ENCODE measurements around the gene OR51B4. TPM values are rescaled to one million over a fixed set of nuclear protein-coding genes. Genes with fewer than 3 reads are reported as not detected.

The OR51B4 gene
- total RNA-seq, 1 experiment from 2014 or later, result not detected

- H3K9me3 ChIP-seq (ENCODE audit: low read length), result no peaks in the 10 kb centered on the region
- H3K27ac ChIP-seq (ENCODE audit: low read length), result no peak overlapping the region
- no peaks in the 10 kb centered on the region for H3K79me2 ChIP-seq (ENCODE audit: low read length)
- no peak overlapping the region for H3K4me3 ChIP-seq (ENCODE audit: low read length)
- no peaks in the 10 kb centered on the region for H3K27me3 ChIP-seq (ENCODE audit: low read length)
- no peak overlapping the region for H3K9ac ChIP-seq (ENCODE audit: low read length)
- no peak overlapping the region for H3K4me2 ChIP-seq (ENCODE audit: low read depth, low read length, poor library complexity, severe bottlenecking)
- H3K9me2 ChIP-seq (replicated peaks; ENCODE audit: insufficient read depth, low read length), result no peaks in the 10 kb centered on the region
- no peaks in the 10 kb centered on the region for H4K20me1 ChIP-seq (ENCODE audit: insufficient read depth, low read depth, low read length)
- DNase-seq, result no peak
- no peaks in the 10 kb centered on the region for H3K4me1 ChIP-seq (ENCODE audit: low read length)
- no peaks in the 10 kb centered on the region for H3K36me3 ChIP-seq (ENCODE audit: insufficient read depth, low read length)
- H2AFZ ChIP-seq (ENCODE audit: low read length), result no peak overlapping the region
Observed at GRCh38 chr11:5274395-5274794, 27.4 kb downstream of the OR51B4 start.

DNA sequence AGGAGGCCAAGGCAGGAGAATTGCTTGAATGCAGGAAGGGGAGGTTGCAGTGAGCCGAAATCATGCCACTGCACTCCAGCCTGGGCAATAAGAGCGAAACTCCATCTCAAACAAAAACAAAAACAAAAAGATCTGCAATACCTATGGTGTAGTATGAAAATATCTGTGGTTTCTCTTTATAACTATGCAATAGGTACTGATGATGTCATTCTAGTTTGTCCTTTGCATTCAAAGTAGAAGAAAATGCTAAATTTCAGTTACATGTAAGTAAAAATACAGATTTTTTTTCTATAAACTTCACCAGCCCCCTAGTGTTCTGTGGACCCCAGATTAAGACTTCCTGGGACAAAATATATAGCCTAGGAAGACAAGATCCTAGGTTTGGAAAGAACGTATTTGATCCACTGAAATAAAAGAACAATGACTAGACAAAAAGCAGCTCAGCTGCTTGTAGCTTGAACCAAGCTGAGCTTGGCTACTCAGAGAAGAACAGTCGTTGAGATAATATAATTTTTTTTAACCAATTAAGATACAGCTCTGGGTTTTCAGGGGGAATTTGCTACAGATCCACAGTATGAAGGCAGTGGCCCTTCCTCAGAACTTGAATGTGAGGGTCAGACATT, 29.2 kb downstream of the OR51B4 start:
- H3K27ac ChIP-seq (ENCODE audit: low read length), result no peak overlapping the region
- no peaks in the 10 kb centered on the region for H4K20me1 ChIP-seq (ENCODE audit: insufficient read depth, low read depth, low read length)
- H3K27me3 ChIP-seq (ENCODE audit: low read length), result no peaks in the 10 kb centered on the region
- H3K4me3 ChIP-seq (ENCODE audit: low read length), result no peak overlapping the region
- H2AFZ ChIP-seq (ENCODE audit: low read length), result no peak overlapping the region
- H3K79me2 ChIP-seq (ENCODE audit: low read length), result no peaks in the 10 kb centered on the region
- H3K4me1 ChIP-seq (ENCODE audit: low read length), result no peaks in the 10 kb centered on the region
- H3K36me3 ChIP-seq (ENCODE audit: insufficient read depth, low read length), result no peaks in the 10 kb centered on the region
- no peaks in the 10 kb centered on the region for H3K9me2 ChIP-seq (replicated peaks; ENCODE audit: insufficient read depth, low read length)
- no peak overlapping the region for H3K4me2 ChIP-seq (ENCODE audit: low read depth, low read length, poor library complexity, severe bottlenecking)
- no peak overlapping the region for H3K9ac ChIP-seq (ENCODE audit: low read length)
- no peaks in the 10 kb centered on the region for H3K9me3 ChIP-seq (ENCODE audit: low read length)
- no peak for DNase-seq

GRCh38 chr11:5269715-5270147, 32.0 kb downstream of the OR51B4 start, which contains the start of gene HBE1:
TSS of gene HBE1 (minus strand) at chr11:5269945. CDS start at chr11:5269890, 55 bp downstream.
- Histone ChIP-seq H4K20me1 (ENCODE audit: insufficient read depth, low read depth, low read length) (no peaks in the 10 kb centered on the region), H3K9ac (ENCODE audit: low read length) (no peak within 1 kb of the TSS), H3K27me3 (ENCODE audit: low read length) (no peaks in the 10 kb centered on the region), H3K4me3 (ENCODE audit: low read length) (no peak within 1 kb of the TSS), H3K4me1 (ENCODE audit: low read length) (no peaks in the 10 kb centered on the region), H2AFZ (ENCODE audit: low read length) (no peak within 1 kb of the TSS), H3K9me2 (replicated peaks; ENCODE audit: insufficient read depth, low read length) (no peaks in the 10 kb centered on the region), H3K79me2 (ENCODE audit: low read length) (no peaks in the 10 kb centered on the region), H3K4me2 (ENCODE audit: low read depth, low read length, poor library complexity, severe bottlenecking) (no peak within 1 kb of the TSS), H3K36me3 (ENCODE audit: insufficient read depth, low read length) (no peaks in the 10 kb centered on the region), H3K27ac (ENCODE audit: low read length) (no peak within 1 kb of the TSS), H3K9me3 (ENCODE audit: low read length) (no peaks in the 10 kb centered on the region)
- DNase-seq, result no peak

GRCh38 chr11:5267033-5267563, 34.6 kb downstream of the OR51B4 start:
- no peak for DNase-seq
- Histone ChIP-seq H3K4me2 (ENCODE audit: low read depth, low read length, poor library complexity, severe bottlenecking) (no peak overlapping the region), H3K27me3 (ENCODE audit: low read length) (no peaks in the 10 kb centered on the region), H3K9ac (ENCODE audit: low read length) (no peak overlapping the region), H2AFZ (ENCODE audit: low read length) (no peak overlapping the region), H3K4me3 (ENCODE audit: low read length) (no peak overlapping the region), H3K4me1 (ENCODE audit: low read length) (no peaks in the 10 kb centered on the region), H3K27ac (ENCODE audit: low read length) (no peak overlapping the region), H3K79me2 (ENCODE audit: low read length) (no peaks in the 10 kb centered on the region), H3K9me2 (replicated peaks; ENCODE audit: insufficient read depth, low read length) (no peaks in the 10 kb centered on the region), H4K20me1 (ENCODE audit: insufficient read depth, low read depth, low read length) (no peaks in the 10 kb centered on the region), H3K9me3 (ENCODE audit: low read length) (no peaks in the 10 kb centered on the region), H3K36me3 (ENCODE audit: insufficient read depth, low read length) (no peaks in the 10 kb centered on the region)

DNA sequence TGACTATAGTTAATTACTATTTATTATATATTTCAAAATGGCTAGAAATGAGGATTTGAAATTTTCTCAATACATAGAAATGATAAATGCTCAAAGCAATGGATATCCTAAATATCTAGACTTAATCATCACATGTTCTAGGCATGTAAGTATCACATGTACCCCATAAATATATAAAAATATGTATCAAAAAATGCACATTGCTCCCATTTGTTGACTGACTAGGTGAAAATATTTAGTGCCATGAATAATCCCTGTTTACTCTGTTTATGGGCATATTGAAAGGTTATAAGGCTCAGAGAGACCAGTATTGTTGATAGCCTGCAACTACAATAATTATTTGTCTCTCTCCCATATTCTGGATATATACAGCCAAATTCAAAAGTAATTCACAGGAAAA, 35.1 kb downstream of the OR51B4 start:
- Histone ChIP-seq H3K4me2 (ENCODE audit: low read depth, low read length, poor library complexity, severe bottlenecking) (no peak overlapping the region), H3K36me3 (ENCODE audit: insufficient read depth, low read length) (no peaks in the 10 kb centered on the region), H3K9me3 (ENCODE audit: low read length) (no peaks in the 10 kb centered on the region), H2AFZ (ENCODE audit: low read length) (no peak overlapping the region), H3K9ac (ENCODE audit: low read length) (no peak overlapping the region), H3K4me1 (ENCODE audit: low read length) (no peaks in the 10 kb centered on the region), H3K9me2 (replicated peaks; ENCODE audit: insufficient read depth, low read length) (no peaks in the 10 kb centered on the region), H3K4me3 (ENCODE audit: low read length) (no peak overlapping the region), H4K20me1 (ENCODE audit: insufficient read depth, low read depth, low read length) (no peaks in the 10 kb centered on the region), H3K27ac (ENCODE audit: low read length) (no peak overlapping the region), H3K79me2 (ENCODE audit: low read length) (no peaks in the 10 kb centered on the region), H3K27me3 (ENCODE audit: low read length) (no peaks in the 10 kb centered on the region)
- DNase-seq, result no peak

DNA sequence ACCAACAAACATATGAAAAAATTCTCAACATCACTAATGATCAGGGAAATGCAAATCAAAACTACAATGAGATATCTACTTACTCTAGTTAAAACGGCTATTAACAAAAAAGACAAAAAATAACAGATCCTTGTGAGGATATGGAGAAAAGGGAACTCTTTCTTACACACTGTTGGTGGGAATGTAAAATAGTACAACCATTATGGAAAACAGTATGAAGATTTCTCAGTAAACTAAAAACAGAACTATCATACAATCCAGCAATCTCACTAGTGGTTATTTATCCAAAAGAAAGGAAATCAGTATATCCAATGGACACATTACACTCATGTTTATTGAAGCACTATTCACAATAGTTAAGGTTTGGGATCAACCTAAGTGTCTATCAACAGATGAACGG, 35.9 kb downstream of the OR51B4 start:
- Histone ChIP-seq H3K79me2 (ENCODE audit: low read length) (no peaks in the 10 kb centered on the region), H3K4me3 (ENCODE audit: low read length) (no peak overlapping the region), H4K20me1 (ENCODE audit: insufficient read depth, low read depth, low read length) (no peaks in the 10 kb centered on the region), H3K27ac (ENCODE audit: low read length) (no peak overlapping the region), H2AFZ (ENCODE audit: low read length) (no peak overlapping the region), H3K9me2 (replicated peaks; ENCODE audit: insufficient read depth, low read length) (no peaks in the 10 kb centered on the region), H3K36me3 (ENCODE audit: insufficient read depth, low read length) (no peaks in the 10 kb centered on the region), H3K27me3 (ENCODE audit: low read length) (no peaks in the 10 kb centered on the region), H3K4me2 (ENCODE audit: low read depth, low read length, poor library complexity, severe bottlenecking) (no peak overlapping the region), H3K9me3 (ENCODE audit: low read length) (no peaks in the 10 kb centered on the region), H3K4me1 (ENCODE audit: low read length) (no peaks in the 10 kb centered on the region), H3K9ac (ENCODE audit: low read length) (no peak overlapping the region)
- no peak for DNase-seq

DNA sequence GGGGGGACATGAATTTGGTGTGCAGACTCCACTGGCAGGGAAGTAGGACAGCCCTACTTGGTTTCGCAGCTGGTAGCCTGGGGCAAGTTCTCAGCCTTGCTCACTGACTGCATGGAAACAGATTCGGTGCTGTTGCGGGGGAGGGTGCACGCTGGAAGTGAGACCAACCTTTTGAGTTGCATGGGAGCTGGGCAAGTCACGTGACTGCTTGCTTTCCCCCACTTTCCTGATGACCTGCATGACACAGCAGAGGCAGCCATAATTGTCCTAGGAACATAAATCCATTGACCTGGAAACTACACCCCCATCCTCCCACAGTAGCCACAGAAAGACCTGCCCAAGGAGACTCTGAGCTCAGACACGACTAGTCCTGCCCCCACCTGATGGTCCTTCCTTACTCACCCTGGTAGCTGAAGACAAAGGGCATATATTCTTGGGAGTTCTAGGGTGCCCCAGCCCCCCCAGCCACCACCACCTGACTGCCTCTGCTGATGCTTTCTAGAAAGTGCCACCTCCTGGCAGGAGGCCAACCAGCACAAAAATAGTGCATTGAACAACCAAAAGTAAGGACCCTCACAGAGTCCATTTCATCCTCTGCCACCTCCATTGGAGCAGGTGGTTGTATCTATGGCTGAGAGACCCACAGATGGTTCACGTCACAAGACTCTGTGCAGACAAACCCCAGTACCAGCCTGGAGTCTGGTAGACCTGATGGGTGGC, 43.0 kb downstream of the OR51B4 start:
- Histone ChIP-seq H3K9me2 (replicated peaks; ENCODE audit: insufficient read depth, low read length) (no peaks in the 10 kb centered on the region), H3K27me3 (ENCODE audit: low read length) (no peaks in the 10 kb centered on the region), H3K27ac (ENCODE audit: low read length) (no peak overlapping the region), H3K4me3 (ENCODE audit: low read length) (no peak overlapping the region), H4K20me1 (ENCODE audit: insufficient read depth, low read depth, low read length) (no peaks in the 10 kb centered on the region), H3K9me3 (ENCODE audit: low read length) (no peaks in the 10 kb centered on the region), H3K36me3 (ENCODE audit: insufficient read depth, low read length) (no peaks in the 10 kb centered on the region), H3K4me1 (ENCODE audit: low read length) (no peaks in the 10 kb centered on the region), H3K9ac (ENCODE audit: low read length) (no peak overlapping the region), H2AFZ (ENCODE audit: low read length) (no peak overlapping the region), H3K4me2 (ENCODE audit: low read depth, low read length, poor library complexity, severe bottlenecking) (no peak overlapping the region), H3K79me2 (ENCODE audit: low read length) (no peaks in the 10 kb centered on the region)
- no peak for DNase-seq

DNA sequence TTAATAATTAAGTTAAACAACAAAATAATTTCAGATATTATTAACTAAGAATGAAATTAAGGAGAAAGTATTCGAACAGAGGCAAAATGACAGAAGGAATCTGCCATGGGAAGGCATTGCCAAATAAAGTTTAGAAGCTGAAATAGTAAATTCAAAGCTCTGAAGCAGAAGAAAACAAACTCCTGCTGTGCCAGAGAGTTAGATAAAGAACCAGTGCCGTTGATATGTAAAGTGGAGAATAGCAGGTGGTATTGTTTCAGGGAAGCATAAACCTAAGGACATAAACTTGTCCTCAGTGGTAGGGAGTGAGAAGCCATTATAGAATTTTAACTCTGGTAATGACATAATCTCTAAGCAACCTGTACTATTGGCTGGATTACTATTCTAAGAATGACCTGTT, 44.5 kb downstream of the OR51B4 start:
- no peak for DNase-seq
- H3K4me1 ChIP-seq (ENCODE audit: low read length), result no peaks in the 10 kb centered on the region
- H4K20me1 ChIP-seq (ENCODE audit: insufficient read depth, low read depth, low read length), result no peaks in the 10 kb centered on the region
- H3K9me3 ChIP-seq (ENCODE audit: low read length), result no peaks in the 10 kb centered on the region
- H3K4me3 ChIP-seq (ENCODE audit: low read length), result no peak overlapping the region
- no peak overlapping the region for H3K27ac ChIP-seq (ENCODE audit: low read length)
- H3K79me2 ChIP-seq (ENCODE audit: low read length), result no peaks in the 10 kb centered on the region
- H3K36me3 ChIP-seq (ENCODE audit: insufficient read depth, low read length), result no peaks in the 10 kb centered on the region
- no peaks in the 10 kb centered on the region for H3K9me2 ChIP-seq (replicated peaks; ENCODE audit: insufficient read depth, low read length)
- no peaks in the 10 kb centered on the region for H3K27me3 ChIP-seq (ENCODE audit: low read length)
- no peak overlapping the region for H3K4me2 ChIP-seq (ENCODE audit: low read depth, low read length, poor library complexity, severe bottlenecking)
- H2AFZ ChIP-seq (ENCODE audit: low read length), result no peak overlapping the region
- no peak overlapping the region for H3K9ac ChIP-seq (ENCODE audit: low read length)

All from Karpas-422 (cell line).